NCI-H82 treated with DMSO at 0.1 percent for 48 hours (cell line): Measurements from ENCODE around the gene DGKI.

Experiments used
- DNase-seq: peaks from one replicate; lab custom pipeline; 2025; ENCODE audit not compliant: unreplicated experiment; lab: John Stamatoyannopoulos, UW

The DGKI gene

DNA sequence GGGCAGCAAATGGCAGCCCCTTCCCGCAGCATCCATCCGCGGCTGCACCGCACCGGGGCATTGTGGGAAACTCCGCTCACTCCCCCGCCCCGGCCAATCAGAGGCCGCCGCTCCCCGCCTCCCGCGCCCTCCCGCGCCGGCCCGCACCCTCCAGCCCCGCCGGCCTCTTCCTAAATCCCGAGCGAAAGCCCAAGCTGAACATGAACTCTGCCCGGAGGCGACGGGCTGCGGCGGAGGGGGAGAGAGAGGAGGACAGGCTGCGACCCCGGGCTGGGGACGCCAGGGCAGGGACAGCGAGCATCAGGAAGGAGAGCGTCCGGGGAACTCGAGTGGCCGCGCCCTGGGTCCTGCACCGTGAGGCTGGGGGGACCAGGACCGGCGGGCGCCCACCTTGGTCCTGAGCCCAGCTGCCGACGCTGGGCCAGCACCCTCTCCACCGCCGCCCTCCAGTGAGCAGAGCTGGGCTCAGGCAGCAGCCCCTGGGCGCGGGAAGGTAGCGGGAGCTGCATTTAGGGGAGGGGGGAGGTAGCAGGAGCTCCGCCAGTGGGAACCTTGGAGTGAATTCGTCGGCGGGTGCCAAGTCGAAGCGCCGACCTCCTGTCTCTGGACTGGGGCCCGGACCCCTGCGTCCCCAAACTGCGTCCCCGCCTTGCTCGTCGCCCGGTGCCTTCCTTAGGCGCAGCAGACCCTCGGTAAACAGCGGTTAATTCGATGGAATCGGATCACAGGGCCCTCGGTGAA lies at the start of gene DGKI:
TSS of gene DGKI (minus strand) at position 148 of the 741 bp plus-strand sequence.
- no peak for DNase-seq

DNA sequence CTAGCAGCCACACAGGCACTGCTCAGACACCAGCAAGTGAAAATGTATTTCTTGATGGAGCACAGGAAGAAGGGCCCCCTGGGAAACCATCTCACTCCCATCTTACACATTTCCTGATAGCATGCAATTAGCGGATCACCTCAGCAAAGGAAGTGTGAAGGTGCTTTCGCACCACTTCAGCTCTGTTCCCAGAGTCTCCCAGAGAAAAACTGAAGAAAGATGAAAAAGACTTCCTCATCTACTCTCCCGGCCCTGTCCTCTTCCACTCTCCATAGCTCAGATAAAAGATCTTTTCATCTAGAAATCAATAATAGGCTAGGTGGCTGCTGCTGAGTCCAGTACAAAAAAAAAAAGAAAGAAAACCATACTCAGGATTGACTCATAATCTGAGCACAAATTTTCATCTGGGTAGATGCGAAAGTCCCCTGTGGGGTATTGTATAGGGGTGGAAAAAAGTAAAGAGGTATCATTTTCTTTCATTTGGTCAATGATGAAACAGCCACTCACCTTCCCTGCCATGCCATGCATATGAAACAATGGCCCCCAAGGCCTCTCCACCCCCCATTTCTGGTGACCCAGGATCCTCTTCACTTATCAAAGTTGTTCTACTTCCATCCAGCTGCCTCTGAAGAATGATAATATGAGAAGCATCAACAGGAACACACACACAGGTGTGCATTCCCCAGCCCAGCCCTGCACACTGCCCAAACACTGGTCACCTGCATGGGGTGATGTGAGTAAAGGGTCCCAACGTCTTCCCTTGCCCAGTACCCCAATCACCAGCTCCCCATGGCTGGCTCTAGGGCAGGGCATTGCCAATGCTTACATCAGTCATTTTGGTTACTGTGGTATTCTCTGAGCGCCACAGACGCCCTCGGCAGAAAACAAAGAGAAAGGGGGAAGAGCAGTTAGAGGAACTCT lies 48.8 kb upstream of the DGKI start:
- DNase-seq, result no peak

DNA sequence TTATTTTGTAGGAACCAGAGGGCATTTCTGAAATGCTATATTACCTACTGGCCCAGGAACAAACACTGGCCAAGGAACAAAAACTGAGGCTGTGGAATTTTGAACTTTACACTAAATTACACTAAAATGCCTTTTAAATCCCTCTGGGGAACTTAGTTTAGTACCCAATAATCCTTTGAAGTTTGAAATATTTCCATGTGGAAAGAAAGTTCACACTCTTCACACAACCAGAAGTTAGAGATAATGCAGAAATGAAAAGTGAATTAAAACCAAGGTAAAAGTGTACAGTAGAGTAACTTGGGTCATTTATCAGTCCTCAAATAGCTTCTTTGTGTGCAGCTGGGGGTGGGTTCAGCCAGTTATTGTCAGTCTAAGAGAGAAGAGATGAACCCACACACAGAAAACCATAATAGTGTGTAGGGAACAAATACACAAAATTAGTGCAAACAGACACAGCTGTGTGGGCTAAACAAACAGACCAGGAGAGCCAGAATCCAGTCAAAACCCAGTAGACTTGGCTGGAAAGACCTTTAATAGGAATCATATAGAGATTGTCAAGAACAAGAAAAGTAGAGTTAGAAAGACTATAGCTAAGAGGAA lies 46.5 kb upstream of the DGKI start:
- DNase-seq, result no peak

DNA sequence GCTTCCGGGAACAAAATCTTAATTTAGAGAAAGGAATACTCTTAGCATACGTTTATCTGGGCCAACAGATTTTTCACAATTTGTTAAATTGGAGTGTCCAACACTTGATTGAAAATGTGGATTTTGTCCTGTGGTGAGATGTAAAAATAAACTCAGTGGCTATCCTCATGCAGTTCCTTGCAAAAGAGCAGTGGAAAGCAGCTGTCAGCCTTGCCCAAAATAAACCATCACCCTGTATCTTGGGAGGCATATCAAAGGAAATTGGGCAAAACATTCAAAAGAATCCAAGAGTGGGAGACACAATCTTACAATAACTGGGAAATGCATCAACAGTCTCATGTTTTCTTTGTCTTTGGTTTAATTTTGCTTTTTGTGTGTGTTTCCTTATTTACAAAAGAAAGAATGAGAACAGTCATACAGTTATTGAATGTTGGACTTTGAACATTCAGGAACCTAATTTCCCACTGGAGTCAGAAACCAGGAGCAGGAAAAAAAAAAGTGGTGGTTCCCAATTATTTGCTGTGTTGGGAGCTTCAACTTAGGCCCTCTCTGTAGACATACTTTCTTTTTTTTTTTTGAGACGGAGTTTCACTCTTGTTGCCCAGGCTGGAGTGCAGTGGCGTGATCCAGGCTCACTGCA lies 44.4 kb upstream of the DGKI start:
- DNase-seq, result no peak

DNA sequence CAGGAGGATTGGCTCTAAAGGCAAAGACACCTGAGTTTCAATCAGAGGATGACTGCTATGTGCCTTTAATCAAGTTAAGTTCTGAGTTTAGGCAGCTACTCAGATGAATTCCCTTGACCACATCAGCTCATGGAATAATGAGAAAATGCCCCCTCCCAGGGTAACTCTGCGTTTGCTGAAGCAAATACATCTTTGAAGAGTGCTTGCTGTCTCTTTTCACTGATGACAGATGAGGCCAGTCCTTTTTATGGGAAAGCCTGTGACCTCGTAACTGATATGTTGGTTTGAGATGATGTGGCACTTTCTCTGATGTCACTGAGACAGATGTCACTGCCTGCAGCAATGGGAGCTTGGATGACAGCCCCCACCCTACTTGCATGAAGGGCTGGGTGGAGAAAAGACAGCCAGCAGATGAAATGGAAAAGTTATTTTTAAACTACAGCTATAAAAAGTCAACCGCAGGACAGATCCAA lies 43.7 kb upstream of the DGKI start:
- DNase-seq, result no peak

DNA sequence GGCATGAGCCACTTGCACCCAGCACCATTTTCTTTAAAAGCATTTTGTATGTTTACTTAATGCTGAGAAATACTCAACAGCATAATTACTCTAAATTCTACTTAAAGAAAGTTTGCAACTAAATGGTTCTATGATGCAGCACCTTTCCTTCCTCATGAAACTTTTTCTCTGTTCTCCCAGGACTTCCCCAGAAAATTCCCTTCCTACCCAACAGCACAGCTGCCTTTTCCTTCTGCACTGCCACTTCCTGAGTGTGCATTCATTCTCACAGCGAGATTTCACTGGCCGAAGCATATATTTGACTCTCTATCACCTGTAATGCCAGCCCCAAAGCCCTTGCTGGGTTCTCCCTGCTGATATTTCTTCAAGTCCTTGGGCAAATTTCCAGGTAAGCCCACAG lies 41.5 kb upstream of the DGKI start:
- no peak for DNase-seq

DNA sequence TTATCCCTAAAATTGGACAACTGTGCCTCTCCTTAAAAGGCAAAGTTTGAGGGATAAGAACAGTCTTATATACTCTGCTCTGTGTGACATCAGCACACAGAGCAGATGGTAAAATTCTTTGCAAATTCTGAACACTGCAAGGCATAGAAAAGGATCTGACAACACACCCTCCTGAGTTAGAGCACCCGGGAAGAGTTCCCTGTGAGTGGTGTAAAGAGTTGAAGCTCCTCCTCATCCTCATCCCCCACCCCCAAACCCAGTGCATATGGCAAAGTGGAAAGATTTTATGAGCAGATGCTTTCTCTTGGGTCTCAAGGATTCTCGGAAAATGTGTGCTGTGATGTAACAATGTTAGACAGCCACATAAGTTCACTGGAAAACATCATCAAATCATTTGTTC lies 40.0 kb upstream of the DGKI start:
- DNase-seq, result no peak

DNA sequence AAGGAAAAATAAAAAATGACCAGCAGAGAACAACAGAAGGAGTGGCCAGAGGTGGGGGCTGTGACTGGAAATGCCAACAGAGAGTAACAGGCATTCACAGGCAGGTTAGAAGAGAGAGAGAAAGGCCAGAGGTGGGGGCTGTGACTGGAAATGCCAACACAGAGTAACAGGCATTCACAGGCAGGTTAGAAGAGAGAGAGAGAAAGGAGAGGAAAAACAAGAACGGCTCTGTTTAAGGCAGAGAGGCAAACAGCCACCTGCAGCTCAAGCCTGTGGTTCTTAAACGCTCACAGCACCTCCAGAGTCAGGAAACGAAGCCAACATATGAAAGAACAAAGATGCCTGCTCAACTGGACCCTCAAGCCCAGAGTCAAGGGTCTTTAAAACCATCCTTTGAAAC lies 39.5 kb upstream of the DGKI start:
- no peak for DNase-seq

DNA sequence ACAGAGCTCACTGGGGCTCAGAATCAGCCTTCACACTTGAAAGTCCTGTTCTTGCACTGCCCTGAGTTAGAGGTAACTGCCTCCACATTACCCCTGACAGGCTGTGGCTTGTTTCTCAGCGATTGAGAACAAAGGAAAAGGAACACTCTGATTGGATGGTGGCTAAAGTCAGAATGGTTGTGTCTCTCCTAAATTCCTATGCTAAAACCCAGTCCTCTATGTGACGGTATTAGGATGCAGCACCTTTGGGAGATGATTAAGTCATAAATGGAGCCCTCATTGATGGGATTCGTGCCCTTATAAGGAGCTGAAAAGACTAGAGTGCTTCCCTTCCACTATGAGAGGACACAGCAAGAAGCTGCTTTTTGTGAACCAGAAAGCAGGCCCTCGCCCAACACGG lies 38.9 kb upstream of the DGKI start:
- no peak for DNase-seq

DNA sequence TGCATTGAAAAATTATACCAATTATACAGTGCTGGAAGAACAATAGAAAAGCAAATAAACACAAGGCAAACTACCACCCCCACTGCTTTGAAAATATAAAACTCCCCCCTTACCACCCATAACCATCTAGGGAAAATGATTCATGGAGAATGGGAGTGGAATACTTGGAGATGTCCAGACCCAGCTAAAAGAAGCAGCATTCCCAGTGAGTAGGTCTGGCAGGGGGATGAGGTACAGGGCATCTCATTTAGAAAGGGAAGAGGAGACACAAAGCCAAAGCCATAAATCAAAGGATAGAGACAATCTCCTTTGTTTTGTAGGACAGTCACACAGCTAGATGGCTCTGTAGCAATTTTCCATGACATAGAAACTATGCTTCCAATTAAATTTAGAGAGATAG lies 36.0 kb upstream of the DGKI start:
- no peak for DNase-seq

DNA sequence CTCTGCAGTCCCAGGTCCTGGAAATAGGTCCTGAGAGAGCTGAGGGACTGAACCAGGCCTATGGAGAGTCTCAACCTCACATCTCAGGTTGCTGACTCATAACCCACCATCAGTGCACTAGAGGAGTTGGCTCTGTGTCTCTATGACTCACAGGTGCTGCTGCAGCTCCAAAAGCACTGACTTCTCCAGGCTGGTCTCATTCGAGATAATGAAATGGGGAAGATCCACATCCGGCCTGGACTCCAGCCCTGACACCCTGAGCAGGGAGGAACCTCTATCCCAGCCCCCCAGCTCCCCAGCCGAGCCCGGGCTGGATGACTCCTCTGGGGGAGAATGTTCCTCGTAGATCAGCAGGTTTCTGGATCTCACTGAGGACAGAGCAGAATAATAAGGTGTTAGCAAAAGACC lies 35.5 kb upstream of the DGKI start:
- no peak for DNase-seq

DNA sequence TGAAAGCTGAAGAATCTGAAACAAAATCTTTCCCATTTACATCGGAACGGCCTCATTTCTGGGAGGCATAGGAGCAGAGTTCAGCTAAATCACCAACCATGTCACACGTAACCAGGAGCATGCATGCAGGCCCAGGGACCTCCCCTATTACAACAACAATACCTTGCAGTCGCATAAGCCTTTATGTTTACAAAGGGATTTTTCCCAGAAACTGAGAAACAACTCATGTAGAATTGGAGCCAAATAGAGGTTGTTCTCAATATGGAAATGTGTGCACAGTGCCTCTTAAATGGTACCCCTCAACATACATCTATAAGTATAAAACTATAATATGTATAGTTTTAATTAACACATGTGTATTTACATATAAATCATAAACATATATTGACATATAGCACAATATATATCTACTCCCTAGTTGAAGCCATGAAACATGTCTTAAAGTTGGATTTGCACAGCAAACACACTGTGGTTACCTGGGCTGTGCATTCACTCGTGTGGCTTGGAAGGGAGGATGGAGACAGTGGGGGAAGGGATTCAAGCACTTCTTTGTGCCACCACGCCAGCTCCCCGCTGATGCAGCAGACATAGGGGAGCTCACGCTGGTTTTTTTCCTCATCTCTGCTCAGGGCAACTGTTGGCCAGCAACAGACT lies 35.0 kb upstream of the DGKI start:
- DNase-seq, result no peak

DNA sequence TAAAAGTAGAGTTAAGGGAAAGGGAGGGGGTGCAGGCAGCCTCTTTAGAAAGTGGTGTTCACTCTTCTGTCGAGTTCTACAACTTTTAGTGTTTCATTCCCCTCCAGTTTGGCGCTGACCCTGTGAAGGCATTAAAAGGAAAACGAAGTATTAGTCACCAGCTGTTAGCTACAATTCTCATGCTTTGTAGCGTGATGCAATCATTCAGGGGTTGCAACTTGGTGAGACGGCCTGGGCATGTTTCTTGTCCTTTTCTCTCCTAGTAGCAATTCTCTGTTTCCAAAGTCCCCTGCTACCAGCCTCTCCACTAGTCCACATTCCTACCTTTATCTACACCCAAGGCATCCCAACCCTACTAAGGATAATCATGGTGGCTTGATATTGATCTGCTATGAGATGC lies 33.7 kb upstream of the DGKI start:
- DNase-seq, result no peak

DNA sequence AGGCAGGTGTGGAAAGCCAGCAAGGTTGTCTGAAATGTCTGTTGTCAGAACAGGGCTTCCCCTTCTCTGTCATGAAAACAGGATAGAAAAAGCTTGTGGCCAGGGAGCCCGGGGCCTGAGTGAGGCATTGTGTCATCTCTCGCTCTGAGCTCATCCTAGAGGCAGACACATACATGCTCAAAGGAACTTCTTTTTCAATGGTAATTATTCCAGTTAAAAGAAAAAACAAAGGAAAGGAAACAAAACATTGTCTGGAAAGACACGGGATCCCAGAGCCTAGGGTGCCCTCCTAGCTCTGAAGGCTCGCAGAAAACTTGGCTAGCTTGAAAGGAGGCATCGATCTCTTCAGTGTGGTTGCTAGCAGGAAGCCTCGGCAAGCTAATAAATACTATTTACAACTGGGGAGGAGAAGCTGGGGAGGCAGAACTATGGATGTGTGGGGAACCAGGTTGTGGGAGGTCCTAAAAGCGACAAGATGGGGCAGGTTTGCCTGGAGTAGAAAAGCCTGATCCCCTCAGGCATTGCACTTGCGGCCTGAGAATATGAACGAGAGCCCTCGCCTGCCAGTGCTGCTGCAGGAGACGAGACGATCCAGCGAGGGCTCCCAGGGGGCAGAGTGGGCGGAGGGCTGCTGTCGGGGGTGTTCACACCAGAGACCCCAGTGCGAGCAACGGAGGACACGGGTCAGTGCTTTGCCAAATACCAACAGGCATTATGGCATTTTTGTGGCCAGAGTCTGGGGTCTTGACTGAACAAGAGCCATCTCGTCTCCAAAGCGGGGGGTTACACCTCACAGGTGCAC lies 32.8 kb upstream of the DGKI start:
- no peak for DNase-seq

DNA sequence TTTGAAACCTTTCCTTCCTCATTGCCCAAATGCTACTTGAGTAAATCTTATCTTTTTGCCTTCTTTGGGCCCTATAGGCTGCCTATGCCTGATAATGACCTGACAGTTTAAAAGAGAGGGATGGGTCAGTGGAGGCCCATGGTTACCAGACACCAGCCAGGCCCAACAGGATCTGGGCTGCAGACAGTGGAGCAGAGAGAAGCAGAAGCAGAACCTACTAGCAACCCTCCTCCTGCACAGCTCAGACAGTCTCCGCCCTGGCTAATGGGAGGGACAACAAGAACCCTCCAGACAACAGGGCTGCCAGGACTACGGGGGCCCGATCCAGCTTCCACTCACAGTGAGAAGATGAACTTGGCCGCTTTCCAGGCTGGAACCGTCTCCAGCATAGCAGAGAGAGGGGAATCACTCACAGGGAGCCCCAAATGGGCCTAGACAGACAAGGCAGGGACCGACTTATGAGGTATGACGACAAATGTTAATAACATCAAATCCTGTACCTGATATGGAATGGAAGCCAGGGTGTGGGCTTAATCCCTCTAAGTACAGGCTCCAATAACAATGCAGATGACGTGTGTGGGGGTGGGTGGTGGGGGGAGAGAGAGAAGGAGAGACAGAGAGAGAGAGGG lies 31.7 kb upstream of the DGKI start:
- no peak for DNase-seq

DNA sequence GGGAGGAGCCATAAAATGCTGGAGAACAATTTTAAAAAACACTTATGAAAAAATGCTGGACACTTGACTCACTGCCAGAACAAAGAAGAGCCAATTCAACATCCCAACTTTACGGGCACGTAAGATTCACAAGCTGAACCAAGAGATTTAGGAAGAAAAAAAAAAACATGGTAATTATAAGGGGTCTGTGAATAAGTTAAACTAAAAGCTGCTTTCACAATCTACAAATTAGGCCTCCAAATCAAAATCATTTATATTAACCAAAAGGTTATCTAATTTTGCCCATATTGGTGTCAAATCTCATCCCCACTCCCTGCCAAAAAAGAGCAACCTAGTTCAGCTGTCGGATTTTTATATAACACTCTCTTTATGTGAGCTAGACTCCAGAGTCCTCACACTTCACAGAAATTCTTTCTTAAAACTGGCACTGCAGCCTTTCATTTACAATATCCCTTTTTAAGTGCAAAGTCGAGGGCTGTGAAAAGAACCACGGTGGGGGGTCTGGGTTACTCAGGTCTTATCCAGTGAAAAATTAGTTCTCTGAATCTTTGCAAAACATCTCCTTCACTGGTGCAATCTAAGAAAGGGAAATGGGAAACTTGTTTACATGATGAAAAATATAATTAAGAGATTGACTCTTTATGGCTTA lies 30.4 kb upstream of the DGKI start:
- DNase-seq, result no peak

DNA sequence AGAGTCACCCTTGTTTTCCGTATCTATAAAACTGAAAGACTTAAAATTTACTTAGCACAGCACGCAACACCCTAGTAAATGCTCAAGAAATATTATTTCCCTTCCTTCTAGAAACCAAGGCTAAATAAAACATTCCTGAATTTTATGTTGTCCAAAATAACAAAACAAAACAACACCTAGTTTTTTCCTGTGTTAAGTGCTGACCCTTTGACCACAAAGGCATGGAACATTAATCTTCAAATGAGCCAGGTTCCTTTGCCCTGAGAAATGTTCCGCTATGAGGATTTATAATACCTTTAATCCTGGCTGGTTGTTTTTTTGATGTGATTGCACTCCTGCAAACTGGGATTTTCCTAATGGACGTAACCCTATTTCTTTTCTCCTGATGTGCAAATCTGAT lies 29.0 kb upstream of the DGKI start:
- no peak for DNase-seq

DNA sequence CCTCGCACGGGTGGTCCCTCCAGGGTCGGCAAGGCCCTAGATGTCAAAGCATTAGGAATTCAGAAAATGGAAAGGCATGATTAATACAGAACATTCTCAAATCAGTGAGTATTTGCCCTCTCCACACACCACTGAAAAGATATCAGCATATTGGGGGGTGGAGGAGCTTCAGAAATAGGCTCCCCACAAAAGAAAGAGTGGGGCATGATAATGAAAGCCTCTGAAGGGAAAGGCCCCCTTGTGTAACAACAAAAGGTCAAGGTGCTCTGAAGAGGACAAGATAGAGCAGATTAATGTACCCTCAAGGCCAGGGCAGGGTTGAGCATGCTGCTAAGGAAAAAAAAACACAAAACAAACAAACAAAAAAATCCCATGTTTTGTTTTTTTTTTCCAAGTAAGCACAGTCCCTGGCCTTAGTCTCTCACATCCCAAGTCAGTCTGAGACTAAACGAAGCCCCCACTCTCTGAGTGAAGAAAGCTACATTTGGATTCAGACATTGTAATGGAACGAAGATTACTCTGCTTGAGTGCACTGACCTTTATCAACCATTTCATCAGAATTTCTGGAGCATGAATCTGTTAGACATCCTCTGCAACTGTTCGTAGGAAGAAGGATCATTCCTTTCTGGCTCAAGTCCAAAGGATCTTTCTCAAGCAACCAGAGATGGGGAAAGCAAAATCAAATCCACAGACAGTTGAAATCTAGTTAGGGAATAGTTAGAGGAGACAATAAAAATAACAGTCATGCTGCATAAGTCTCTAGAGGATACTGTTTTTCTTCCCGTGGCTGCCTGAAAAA lies 27.4 kb upstream of the DGKI start:
- DNase-seq, result no peak
